HepG2 (cell line): ENCODE measurements around the gene FKBP14. TPM values are rescaled to one million over a fixed set of nuclear protein-coding genes. Genes with fewer than 3 reads are reported as not detected.

Experiments used
- AKAP8 ChIP-seq: sonication (generic); formaldehyde crosslinking; IDR thresholded peaks from 2 replicates; pipeline ENCODE4 v1.5.1; 2020; ENCODE audit warnings: mild to moderate bottlenecking, missing genetic modification reagents
- EHMT2 ChIP-seq: fragments of 200-600 bp; sonication (generic); IDR thresholded peaks from 2 replicates; pipeline ENCODE4 v1.7.0; 2017; ENCODE audit warnings: antibody characterized with exemption, low read depth, low read length, borderline replicate concordance
- EP300 ChIP-seq, 3 experiments: sonication (generic) in 1 of 3; formaldehyde crosslinking in 1 of 3; IDR thresholded peaks; 2 replicates each; pipeline versions ENCODE4 v1.5.1 to v1.6.1; 2011 to 2020; ENCODE audit warnings: low read depth in 2 of 3, low read length in 2 of 3, borderline replicate concordance in 1 of 3, improper control_type of control experiment in 1 of 3, mild to moderate bottlenecking in 1 of 3, missing genetic modification reagents in 1 of 3, moderate library complexity in 1 of 3
- IKZF4 ChIP-seq: sonication (generic); formaldehyde crosslinking; IDR thresholded peaks from 2 replicates; pipeline ENCODE4 v1.5.1; 2020; ENCODE audit warnings: borderline replicate concordance, mild to moderate bottlenecking, low read depth, missing genetic modification reagents; ENCODE audit errors: not compliant biosample characterization
- KAT8 ChIP-seq: IDR thresholded peaks from 2 replicates; pipeline ENCODE4 v1.6.1; 2016; ENCODE audit warnings: missing genetic modification reagents, missing compliant biosample characterization
- KMT2B ChIP-seq: IDR thresholded peaks from 2 replicates; pipeline ENCODE4 v1.6.1; 2016; ENCODE audit warnings: missing genetic modification reagents, missing compliant biosample characterization
- MATR3 ChIP-seq: sonication (generic); formaldehyde crosslinking; IDR thresholded peaks from 2 replicates; pipeline ENCODE4 v1.4.0; 2020; ENCODE audit warnings: missing genetic modification reagents
- MEIS2 ChIP-seq: sonication (generic); formaldehyde crosslinking; IDR thresholded peaks from 2 replicates; pipeline ENCODE4 v1.9.0; 2021; ENCODE audit warnings: mild to moderate bottlenecking, missing genetic modification reagents
- MXD4 ChIP-seq: IDR thresholded peaks from 2 replicates; pipeline ENCODE4 v1.6.1; 2016; ENCODE audit warnings: mild to moderate bottlenecking, missing biosample characterization, missing genetic modification reagents
- NR1H2 ChIP-seq: sonication (generic); formaldehyde crosslinking; IDR thresholded peaks from 2 replicates; pipeline ENCODE4 v1.8.1; 2022; ENCODE audit warnings: low read depth, missing genetic modification reagents, borderline replicate concordance
- SPEN ChIP-seq: sonication (generic); formaldehyde crosslinking; IDR thresholded peaks from 2 replicates; pipeline ENCODE4 v1.5.1; 2020; ENCODE audit warnings: low read depth, mild to moderate bottlenecking, missing genetic modification reagents
- SUZ12 ChIP-seq: fragments of 150-350 bp; IDR thresholded peaks from 2 replicates; pipeline ENCODE4 v1.6.1; 2014; ENCODE audit warnings: low read depth, low read length
- TCF12 ChIP-seq, 2 experiments: fragments of 450-650 bp in 1 of 2; sonication (generic) in 1 of 2; formaldehyde crosslinking in 1 of 2; IDR thresholded peaks; 2 replicates each; pipeline versions ENCODE4 v1.6.1 to v1.8.0; 2017 to 2022; ENCODE audit warnings: antibody characterized with exemption in 1 of 2, mild to moderate bottlenecking in 1 of 2, missing genetic modification reagents in 1 of 2, moderate library complexity in 1 of 2
- TGIF2 ChIP-seq: IDR thresholded peaks from 2 replicates; pipeline ENCODE4 v1.6.1; 2016; ENCODE audit warnings: control low read depth, missing compliant biosample characterization
- THAP9 ChIP-seq: sonication (generic); formaldehyde crosslinking; IDR thresholded peaks from 2 replicates; pipeline ENCODE4; 2020; ENCODE audit warnings: missing genetic modification reagents, mild to moderate bottlenecking, borderline replicate concordance
- ZC3H13 ChIP-seq: sonication (generic); formaldehyde crosslinking; IDR thresholded peaks from 2 replicates; pipeline ENCODE4 v1.8.1; 2023; ENCODE audit warnings: mild to moderate bottlenecking, missing genetic modification reagents, moderate library complexity
- ZNF20 ChIP-seq: sonication (generic); formaldehyde crosslinking; IDR thresholded peaks from 2 replicates; pipeline ENCODE4 v1.4.0; 2020; ENCODE audit warnings: mild to moderate bottlenecking, moderate library complexity, missing genetic modification reagents
- ZNF260 ChIP-seq: sonication (generic); formaldehyde crosslinking; IDR thresholded peaks from 2 replicates; pipeline ENCODE4 v1.4.0; 2020; ENCODE audit warnings: missing genetic modification reagents, low read depth, mild to moderate bottlenecking, borderline replicate concordance
- ZNF430 ChIP-seq: sonication (generic); formaldehyde crosslinking; IDR thresholded peaks from 2 replicates; pipeline ENCODE4 v1.9.0; 2021; ENCODE audit warnings: mild to moderate bottlenecking, missing genetic modification reagents
- ZNF850 ChIP-seq: sonication (generic); formaldehyde crosslinking; conservative IDR thresholded peaks from 2 replicates; pipeline ENCODE4 v1.9.0; 2021; ENCODE audit warnings: mild to moderate bottlenecking, missing genetic modification reagents
- polyA plus RNA-seq, 8 experiments: library from polyadenylated mRNA; depleted of rRNA in 3 of 8; stranded (reverse) in 7 of 8; unstranded in 1 of 8; fragments of >200 nt; fragmentation: Illumina TruSeq in 4 of 8; extraction: Trizol in 4 of 8; gene quantifications; 2 replicates each; pipeline versions ENCODE4 v1.2.1 to v1.2.3, GENCODE V29; 2011 to 2016; ENCODE audit warnings: low read depth in 4 of 8, missing spikeins in 1 of 8, mixed read lengths in 1 of 8; ENCODE audit not compliant: insufficient read depth in 1 of 8
- total RNA-seq, 5 experiments: library from RNA; depleted of rRNA; stranded (reverse); fragments of >200 nt; fragmentation: Illumina TruSeq; extraction: Trizol; gene quantifications; 2 replicates each; pipeline ENCODE4 v1.2.3, GENCODE V29; 2016; ENCODE audit warnings: low read depth in 1 of 5
- TF ChIP-seq, protein P1 (sequence below): sonication (generic); formaldehyde crosslinking; IDR thresholded peaks from 2 replicates; pipeline ENCODE4 v1.4.0; 2020; ENCODE audit warnings: mild to moderate bottlenecking, missing genetic modification reagents
- TF ChIP-seq, protein P2 (sequence below): sonication (generic); formaldehyde crosslinking; IDR thresholded peaks from 2 replicates; pipeline ENCODE4 v1.8.1; 2022; ENCODE audit warnings: low read depth, mild to moderate bottlenecking, missing genetic modification reagents

FKBP14 gene
- total and polyA plus RNA-seq, 2 of the 13 experiments (the other 11 are each of a cell fraction or from before 2014, with no cell fraction given), result 20.0 to 32.3 TPM

DNA sequence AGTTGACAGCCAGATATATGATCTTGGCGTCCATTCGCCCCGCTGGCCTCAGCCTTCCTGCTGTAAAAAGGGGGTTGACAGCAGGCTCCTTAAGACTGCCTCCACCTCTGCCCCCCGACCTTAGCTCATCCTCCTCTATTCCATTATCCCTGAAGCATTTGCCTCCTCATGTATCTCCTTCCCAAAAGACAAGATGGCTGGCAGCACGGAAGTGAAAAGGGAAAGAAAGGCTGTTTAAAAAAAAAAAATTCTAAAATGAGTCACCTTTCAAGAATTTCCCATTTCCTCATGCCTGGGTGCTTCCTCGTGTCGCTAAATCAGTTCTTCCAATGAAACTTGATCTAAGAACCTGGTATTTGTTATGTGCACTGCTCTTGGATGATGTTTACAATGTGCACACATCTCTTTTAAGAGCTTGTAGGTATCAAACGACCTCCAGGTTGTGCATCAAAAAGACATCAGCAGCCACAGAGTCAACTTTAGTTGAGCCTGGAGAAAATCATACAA lies 38.6 kb downstream of the FKBP14 start (continued):
- no peak for TF ChIP-seq ZNF20
- TF ChIP-seq KAT8 (CRISPR knock-in tag), result peak; percentile 25
- TF ChIP-seq MATR3 (CRISPR knock-in tag), result no peak
- no peak for TF ChIP-seq NR1H2 (CRISPR knock-in tag)
- no peak for TF ChIP-seq TGIF2 (CRISPR knock-in tag)
- TF ChIP-seq MXD4 (CRISPR knock-in tag), result no peak
- no peak for TF ChIP-seq TCF12 (IDR thresholded peaks at IDR 0.05)
- no peak for TF ChIP-seq TCF12 (CRISPR knock-in tag; IDR thresholded peaks at IDR 0.05)
- no peak for TF ChIP-seq THAP9 (CRISPR knock-in tag)
- no peak for TF ChIP-seq ZNF430 (CRISPR knock-in tag)
- TF ChIP-seq AKAP8 (CRISPR knock-in tag), result no peak
- TF ChIP-seq ZC3H13 (CRISPR knock-in tag), result no peak
- no peak; the same call in 1 of the 2 replicates for TF ChIP-seq EHMT2
- TF ChIP-seq, protein P1, sequence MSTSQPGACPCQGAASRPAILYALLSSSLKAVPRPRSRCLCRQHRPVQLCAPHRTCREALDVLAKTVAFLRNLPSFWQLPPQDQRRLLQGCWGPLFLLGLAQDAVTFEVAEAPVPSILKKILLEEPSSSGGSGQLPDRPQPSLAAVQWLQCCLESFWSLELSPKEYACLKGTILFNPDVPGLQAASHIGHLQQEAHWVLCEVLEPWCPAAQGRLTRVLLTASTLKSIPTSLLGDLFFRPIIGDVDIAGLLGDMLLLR, result no peak
- no peak for TF ChIP-seq SUZ12
- TF ChIP-seq ZNF260 (CRISPR knock-in tag), result no peak
- TF ChIP-seq ZNF850 (CRISPR knock-in tag), result no peak
- TF ChIP-seq EP300 (IDR thresholded peaks at IDR 0.05; ENCODE audit: low read depth in 2 of 2, low read length in 2 of 2), result peak in 1 of 2 experiments; percentile 60; a peak in 2 of 4 replicates
- no peak for TF ChIP-seq EP300 (CRISPR knock-in tag; IDR thresholded peaks at IDR 0.05; ENCODE audit: borderline replicate concordance)
- TF ChIP-seq, protein P2, sequence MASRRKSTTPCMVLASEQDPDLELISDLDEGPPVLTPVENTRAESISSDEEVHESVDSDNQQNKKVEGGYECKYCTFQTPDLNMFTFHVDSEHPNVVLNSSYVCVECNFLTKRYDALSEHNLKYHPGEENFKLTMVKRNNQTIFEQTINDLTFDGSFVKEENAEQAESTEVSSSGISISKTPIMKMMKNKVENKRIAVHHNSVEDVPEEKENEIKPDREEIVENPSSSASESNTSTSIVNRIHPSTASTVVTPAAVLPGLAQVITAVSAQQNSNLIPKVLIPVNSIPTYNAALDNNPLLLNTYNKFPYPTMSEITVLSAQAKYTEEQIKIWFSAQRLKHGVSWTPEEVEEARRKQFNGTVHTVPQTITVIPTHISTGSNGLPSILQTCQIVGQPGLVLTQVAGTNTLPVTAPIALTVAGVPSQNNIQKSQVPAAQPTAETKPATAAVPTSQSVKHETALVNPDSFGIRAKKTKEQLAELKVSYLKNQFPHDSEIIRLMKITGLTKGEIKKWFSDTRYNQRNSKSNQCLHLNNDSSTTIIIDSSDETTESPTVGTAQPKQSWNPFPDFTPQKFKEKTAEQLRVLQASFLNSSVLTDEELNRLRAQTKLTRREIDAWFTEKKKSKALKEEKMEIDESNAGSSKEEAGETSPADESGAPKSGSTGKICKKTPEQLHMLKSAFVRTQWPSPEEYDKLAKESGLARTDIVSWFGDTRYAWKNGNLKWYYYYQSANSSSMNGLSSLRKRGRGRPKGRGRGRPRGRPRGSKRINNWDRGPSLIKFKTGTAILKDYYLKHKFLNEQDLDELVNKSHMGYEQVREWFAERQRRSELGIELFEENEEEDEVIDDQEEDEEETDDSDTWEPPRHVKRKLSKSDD (CRISPR knock-in tag), result no peak
- TF ChIP-seq KMT2B (CRISPR knock-in tag), result no peak
- TF ChIP-seq SPEN (CRISPR knock-in tag), result 0 out of 2 replicates have a peak, but pooled peaks have one; percentile 10
- TF ChIP-seq IKZF4 (CRISPR knock-in tag), result no peak
- TF ChIP-seq MEIS2 (CRISPR knock-in tag), result no peak
